Measurements from ENCODE around the gene SND1. TPM values are rescaled to one million over a fixed set of nuclear protein-coding genes. Genes with fewer than 3 reads are reported as not detected.
"Not testable (repeated sequence)": the region's sequence is repeated elsewhere in the genome, so short reads cannot be mapped to it uniquely, and the experiment has no call there.

The SND1 gene
- total and polyA plus RNA-seq, 3 experiments from 2014 or later: 121 to 203 (median 198) TPM

GRCh38 chr7:128100949-128101713 is 449.1 kb downstream of the SND1 start:
- ChIA-PET CTCF (no interaction called here), POLR2A (no interaction called here)
- peak overlapping the region in 1 of 7 donors; percentile 76 for H3K4me3 Mint-ChIP-seq
- Histone ChIP-seq H3K27ac (ENCODE audit: low read depth, low read length) (no peak overlapping the region), H3K27me3 (ENCODE audit: insufficient read depth, low read length, poor library complexity, severe bottlenecking) (no peaks in the 10 kb centered on the region), H3K36me3 (ENCODE audit: insufficient read depth, low read length) (no peaks in the 10 kb centered on the region), H3K9me3 (ENCODE audit: low read length) (no peaks in the 10 kb centered on the region), H3K4me3 (ENCODE audit: low read length) (no peak overlapping the region), H3K4me1 (ENCODE audit: insufficient read depth, low read length) (peaks cover 28% of the 10 kb centered on the region)
- H3K27ac Mint-ChIP-seq: peak overlapping the region in 6 of 8 donors; percentile 17 to 91 (median 62)
- no peaks in the 10 kb centered on the region for H3K9me3 Mint-ChIP-seq
- peaks cover 4 to 11% (median 8%) of the 10 kb centered on the region in 3 donors for H3K36me3 Mint-ChIP-seq
- no peaks in the 10 kb centered on the region for H3K27me3 Mint-ChIP-seq
- DNase-seq: no peak
- H3K4me1 Mint-ChIP-seq: peaks cover 27 to 51% (median 36%) of the 10 kb centered on the region in 3 donors

GRCh38 chr7:128102490-128103291 is 450.7 kb downstream of the SND1 start:
- peaks cover 37 to 67% (median 48%) of the 10 kb centered on the region in 3 donors for H3K4me1 Mint-ChIP-seq
- DNase-seq: no peak
- H3K36me3 ChIP-seq (ENCODE audit: insufficient read depth, low read length): no peaks in the 10 kb centered on the region
- no peak overlapping the region for H3K27ac ChIP-seq (ENCODE audit: low read depth, low read length)
- no peaks in the 10 kb centered on the region for H3K9me3 ChIP-seq (ENCODE audit: low read length)
- H3K4me1 ChIP-seq (ENCODE audit: insufficient read depth, low read length): peaks cover 39% of the 10 kb centered on the region
- ChIA-PET POLR2A (no interaction called here), CTCF (interaction anchor here (1.4 to 1.6 kb wide), 2 partner anchors 9 to 33 kb away, joined by 4 to 5 read pairs; no protein-coding TSS in a partner anchor)
- H3K4me3 Mint-ChIP-seq: peak overlapping the region; percentile 51 to 88 (median 71)
- no peaks in the 10 kb centered on the region for H3K27me3 Mint-ChIP-seq
- H3K9me3 Mint-ChIP-seq: no peaks in the 10 kb centered on the region
- H3K4me3 ChIP-seq (ENCODE audit: low read length): no peak overlapping the region
- H3K27me3 ChIP-seq (ENCODE audit: insufficient read depth, low read length, poor library complexity, severe bottlenecking): no peaks in the 10 kb centered on the region
- H3K27ac Mint-ChIP-seq: peak overlapping the region; percentile 5 to 80 (median 44)
- peaks cover 0 to 2% (median 0%) of the 10 kb centered on the region in 3 donors for H3K36me3 Mint-ChIP-seq

GRCh38 chr7:128103498-128104107 is 451.6 kb downstream of the SND1 start:
- no peaks in the 10 kb centered on the region for H3K36me3 Mint-ChIP-seq
- no peaks in the 10 kb centered on the region for H3K27me3 Mint-ChIP-seq
- POLR2A ChIA-PET: interaction anchor here (0.8 to 1.6 kb wide), 2 partner anchors 9 to 32 kb away, joined by 3 to 4 read pairs; no protein-coding TSS in a partner anchor
- H3K4me3 Mint-ChIP-seq: peak overlapping the region; percentile 79 to 95 (median 89)
- H3K27me3 ChIP-seq (ENCODE audit: insufficient read depth, low read length, poor library complexity, severe bottlenecking): no peaks in the 10 kb centered on the region
- peak overlapping the region; percentile 62 for H3K4me3 ChIP-seq (ENCODE audit: low read length)
- peak overlapping the region in 6 of 8 donors; percentile 27 to 95 (median 78) for H3K27ac Mint-ChIP-seq
- H3K27ac ChIP-seq (ENCODE audit: low read depth, low read length): no peak overlapping the region
- H3K9me3 Mint-ChIP-seq: no peaks in the 10 kb centered on the region
- DNase-seq: no peak
- H3K9me3 ChIP-seq (ENCODE audit: low read length): no peaks in the 10 kb centered on the region
- peaks cover 44 to 73% (median 54%) of the 10 kb centered on the region in 3 donors for H3K4me1 Mint-ChIP-seq
- H3K36me3 ChIP-seq (ENCODE audit: insufficient read depth, low read length): no peaks in the 10 kb centered on the region
- CTCF ChIA-PET: interaction anchor here (1.0 to 1.8 kb wide), 4 partner anchors 8 to 395 kb away, joined by 3 to 11 read pairs (median 4); no protein-coding TSS in a partner anchor
- H3K4me1 ChIP-seq (ENCODE audit: insufficient read depth, low read length): peaks cover 48% of the 10 kb centered on the region

GRCh38 chr7:128104108-128104742 is 452.2 kb downstream of the SND1 start:
- Mint-ChIP-seq H3K27ac (peak overlapping the region in 5 of 8 donors; percentile 9 to 89 (median 56)), H3K4me1 (peaks cover 50 to 78% (median 60%) of the 10 kb centered on the region in 3 donors), H3K36me3 (no peaks in the 10 kb centered on the region), H3K27me3 (no peaks in the 10 kb centered on the region), H3K4me3 (peak overlapping the region; percentile 79 to 95 (median 89)), H3K9me3 (no peaks in the 10 kb centered on the region)
- Histone ChIP-seq H3K4me1 (ENCODE audit: insufficient read depth, low read length) (peaks cover 54% of the 10 kb centered on the region), H3K36me3 (ENCODE audit: insufficient read depth, low read length) (no peaks in the 10 kb centered on the region), H3K27me3 (ENCODE audit: insufficient read depth, low read length, poor library complexity, severe bottlenecking) (no peaks in the 10 kb centered on the region), H3K27ac (ENCODE audit: low read depth, low read length) (no peak overlapping the region), H3K9me3 (ENCODE audit: low read length) (no peaks in the 10 kb centered on the region), H3K4me3 (ENCODE audit: low read length) (peak overlapping the region; percentile 62)
- DNase-seq: peak in 1 of 5 donors; percentile 17
- ChIA-PET CTCF (interaction anchor here (1.0 to 1.8 kb wide), 3 partner anchors 8 to 396 kb away, joined by 3 to 11 read pairs (median 5); no protein-coding TSS in a partner anchor), POLR2A (interaction anchor here (0.8 to 1.6 kb wide), 2 partner anchors 8 to 32 kb away, joined by 3 to 4 read pairs; no protein-coding TSS in a partner anchor)

GRCh38 chr7:128105228-128106022 is 453.4 kb downstream of the SND1 start:
- Histone ChIP-seq H3K27me3 (ENCODE audit: insufficient read depth, low read length, poor library complexity, severe bottlenecking) (no peaks in the 10 kb centered on the region), H3K4me1 (ENCODE audit: insufficient read depth, low read length) (peaks cover 65% of the 10 kb centered on the region), H3K36me3 (ENCODE audit: insufficient read depth, low read length) (no peaks in the 10 kb centered on the region), H3K9me3 (ENCODE audit: low read length) (no peaks in the 10 kb centered on the region), H3K27ac (ENCODE audit: low read depth, low read length) (no peak overlapping the region), H3K4me3 (ENCODE audit: low read length) (no peak overlapping the region)
- H3K9me3 Mint-ChIP-seq: no peaks in the 10 kb centered on the region
- CTCF ChIA-PET: interaction anchor here (1.8 kb wide), 1 partner anchor 30 kb away, joined by 11 read pairs; no protein-coding TSS in a partner anchor
- DNase-seq: no peak
- peak overlapping the region; percentile 29 to 60 (median 48) for H3K4me3 Mint-ChIP-seq
- peaks cover 62 to 80% (median 70%) of the 10 kb centered on the region in 3 donors for H3K4me1 Mint-ChIP-seq
- POLR2A ChIA-PET: interaction anchor here (0.7 kb wide), 1 partner anchor 1687 kb away, joined by 3 read pairs; no protein-coding TSS in a partner anchor
- H3K27me3 Mint-ChIP-seq: no peaks in the 10 kb centered on the region
- no peaks in the 10 kb centered on the region for H3K36me3 Mint-ChIP-seq
- H3K27ac Mint-ChIP-seq: peak overlapping the region in 2 of 8 donors; percentile 35 to 87

- DNase-seq: no peak
- H3K36me3 ChIP-seq (ENCODE audit: insufficient read depth, low read length): no peaks in the 10 kb centered on the region
- ChIA-PET POLR2A (no interaction called here), CTCF (no interaction called here)
- H3K4me1 ChIP-seq (ENCODE audit: insufficient read depth, low read length): peaks cover 75% of the 10 kb centered on the region
- Mint-ChIP-seq H3K27me3 (no peaks in the 10 kb centered on the region), H3K36me3 (no peaks in the 10 kb centered on the region), H3K4me3 (peak overlapping the region in 4 of 7 donors; percentile 8 to 41 (median 17)), H3K9me3 (no peaks in the 10 kb centered on the region), H3K27ac (peak overlapping the region in 2 of 8 donors; percentile 51 to 53), H3K4me1 (peaks cover 69 to 86% (median 70%) of the 10 kb centered on the region in 3 donors)
- H3K4me3 ChIP-seq (ENCODE audit: low read length): no peak overlapping the region
- H3K9me3 ChIP-seq (ENCODE audit: low read length): no peaks in the 10 kb centered on the region
- H3K27ac ChIP-seq (ENCODE audit: low read depth, low read length): no peak overlapping the region
- H3K27me3 ChIP-seq (ENCODE audit: insufficient read depth, low read length, poor library complexity, severe bottlenecking): no peaks in the 10 kb centered on the region
These were observed 454.8 kb downstream of the SND1 start for GRCh38 chr7:128106821-128107220.

- CTCF ChIA-PET; H3K9me3 Mint-ChIP-seq; H3K4me3 ChIP-seq (ENCODE audit: low read length); H3K27ac ChIP-seq (ENCODE audit: low read depth, low read length); H3K36me3 ChIP-seq (ENCODE audit: insufficient read depth, low read length); H3K4me3 Mint-ChIP-seq; H3K27me3 Mint-ChIP-seq; H3K27me3 ChIP-seq (ENCODE audit: insufficient read depth, low read length, poor library complexity, severe bottlenecking); POLR2A ChIA-PET; H3K36me3 Mint-ChIP-seq; H3K9me3 ChIP-seq (ENCODE audit: low read length); DNase-seq: not testable (repeated sequence)
- Mint-ChIP-seq H3K27ac (peak overlapping the region in 1 of 8 donors; percentile 44), H3K4me1 (peaks cover 74 to 86% (median 76%) of the 10 kb centered on the region in 3 donors)
- H3K4me1 ChIP-seq (ENCODE audit: insufficient read depth, low read length): peaks cover 77% of the 10 kb centered on the region
These were observed 455.5 kb downstream of the SND1 start for GRCh38 chr7:128107516-128107915.

All from CD8-positive, alpha-beta memory T cell (primary cell).